A673 (cell line): ENCODE results near the gene TRIM52. TPM values are rescaled to one million over a fixed set of nuclear protein-coding genes. Genes with fewer than 3 reads are reported as not detected.

Experiments
- BruUV-seq: library from RNA; stranded (reverse); fragments of 400-500 nt; replicated peaks from 2 replicates; lab custom pipeline; 2021; lab: Mats Ljungman, UMichigan
- CTCF ChIA-PET: fragments of 300-600 bp; sonication (Branson Sonifier 250); formaldehyde crosslinking; loops from one replicate; lab custom pipeline; 2022; ENCODE audit warnings: antibody characterized with exemption; lab: Charles Lee
- POLR2A ChIA-PET: fragments of 300-600 bp; sonication (Branson Sonifier 250); formaldehyde crosslinking; loops from one replicate; lab custom pipeline; 2022; ENCODE audit warnings: antibody characterized with exemption; ENCODE audit not compliant: low non-redundant PET; lab: Charles Lee
- DNase-seq: peaks from one replicate; pipeline ENCODE4 v3.0.0-alpha.2; 2015; ENCODE audit warnings: low spot score
- H3K27ac ChIP-seq: fragments of 200-600 bp; sonication (generic); 2 replicates; pipeline ENCODE4 v1.5.1; 2016; ENCODE audit warnings: mixed run types, low read depth, mild to moderate bottlenecking, mixed read lengths, antibody characterized with exemption, low read length; ENCODE audit not compliant: poor library complexity, severe bottlenecking
- H3K27me3 ChIP-seq: fragments of 200-600 bp; sonication (generic); replicated peaks from 2 replicates; pipeline ENCODE4 v1.6.1; 2017; ENCODE audit warnings: mixed run types, low read depth, mild to moderate bottlenecking, mixed read lengths, antibody characterized with exemption, low read length; ENCODE audit not compliant: insufficient read depth, poor library complexity
- H3K36me3 ChIP-seq: fragments of 200-600 bp; sonication (generic); 2 replicates; pipeline ENCODE4 v1.6.1; 2016; ENCODE audit warnings: mixed run types, mild to moderate bottlenecking, mixed read lengths, antibody characterized with exemption, low read length; ENCODE audit not compliant: insufficient read depth, poor library complexity, severe bottlenecking
- H3K4me1 ChIP-seq: fragments of 200-600 bp; sonication (generic); 2 replicates; pipeline ENCODE4 v1.6.1; 2017; ENCODE audit warnings: mixed run types, mild to moderate bottlenecking, mixed read lengths, antibody characterized with exemption, low read length; ENCODE audit not compliant: insufficient read depth, poor library complexity, severe bottlenecking
- H3K4me3 ChIP-seq: fragments of 200-600 bp; sonication (generic); 2 replicates; pipeline ENCODE4 v1.5.1; 2016; ENCODE audit warnings: low read depth, mixed run types, mild to moderate bottlenecking, mixed read lengths, low read length; ENCODE audit not compliant: poor library complexity, severe bottlenecking
- H3K9me3 ChIP-seq: fragments of 200-600 bp; sonication (generic); 2 replicates; pipeline ENCODE4 v1.6.1; 2016; ENCODE audit warnings: mixed run types, low read depth, mild to moderate bottlenecking, mixed read lengths, antibody characterized with exemption, low read length; ENCODE audit not compliant: poor library complexity, severe bottlenecking
- CTCF ChIP-seq: fragments of 300-800, 200-600 bp; sonication (generic); conservative IDR thresholded peaks from 2 replicates; pipeline ENCODE4 v1.5.1; 2017; ENCODE audit warnings: low read depth, mild to moderate bottlenecking, antibody characterized with exemption, low read length, moderate library complexity, mixed read lengths
- EZH2 ChIP-seq: fragments of 200-600 bp; sonication (generic); IDR thresholded peaks from 2 replicates; pipeline ENCODE4 v1.6.1; 2017; ENCODE audit warnings: borderline replicate concordance, low read depth, mild to moderate bottlenecking, mixed read lengths, antibody characterized with exemption, low read length; ENCODE audit not compliant: poor library complexity, severe bottlenecking
- intact Hi-C: fragments of 100-400 bp; cut with micrococcal nuclease; formaldehyde crosslinking; loops from one replicate; pipeline ENCODE4 v1.10.0; 2022; ENCODE audit not compliant: unreplicated experiment
- total RNA-seq: library from RNA; stranded (reverse); gene quantifications from 2 replicates; pipeline ENCODE4 v1.2.3, GENCODE V29; 2021

The TRIM52 gene
- total RNA-seq, 1 experiment from 2014 or later: 7.3 TPM

DNA sequence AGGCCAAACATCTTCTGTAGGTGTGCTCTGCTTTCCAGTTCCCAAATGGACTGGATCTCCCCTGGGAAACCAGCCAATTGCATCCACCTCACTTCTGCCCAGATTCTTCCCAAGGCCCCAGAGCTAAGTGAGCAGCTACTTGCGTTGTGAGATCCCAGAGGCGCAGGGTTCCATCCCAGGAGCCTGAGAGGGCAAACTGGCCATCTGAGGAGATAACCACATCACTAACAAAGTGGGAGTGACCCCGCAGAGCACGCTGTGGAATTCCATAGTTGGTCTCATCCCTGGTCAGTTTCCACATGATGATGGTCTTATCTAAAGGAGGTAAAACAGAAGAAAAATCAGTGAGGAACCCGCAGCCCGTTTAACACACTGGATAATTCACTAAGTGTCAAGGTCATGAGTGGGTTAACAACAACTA lies 18.9 kb downstream of the TRIM52 start:
- Histone ChIP-seq H3K27me3 (no peaks in the 10 kb centered on the region), H3K4me3 (peak overlapping the region; percentile 78), H3K27ac (peak overlapping the region; percentile 96), H3K9me3 (no peaks in the 10 kb centered on the region), H3K4me1 (peaks cover 33% of the 10 kb centered on the region), H3K36me3 (peaks cover 60% of the 10 kb centered on the region)
- no TSS peak for BruUV-seq
- ChIA-PET POLR2A (no interaction called here), CTCF (no interaction called here)
- TF ChIP-seq EZH2 (no peak), CTCF (no peak)
- no peak for DNase-seq
- intact Hi-C loops: no loop called here

DNA sequence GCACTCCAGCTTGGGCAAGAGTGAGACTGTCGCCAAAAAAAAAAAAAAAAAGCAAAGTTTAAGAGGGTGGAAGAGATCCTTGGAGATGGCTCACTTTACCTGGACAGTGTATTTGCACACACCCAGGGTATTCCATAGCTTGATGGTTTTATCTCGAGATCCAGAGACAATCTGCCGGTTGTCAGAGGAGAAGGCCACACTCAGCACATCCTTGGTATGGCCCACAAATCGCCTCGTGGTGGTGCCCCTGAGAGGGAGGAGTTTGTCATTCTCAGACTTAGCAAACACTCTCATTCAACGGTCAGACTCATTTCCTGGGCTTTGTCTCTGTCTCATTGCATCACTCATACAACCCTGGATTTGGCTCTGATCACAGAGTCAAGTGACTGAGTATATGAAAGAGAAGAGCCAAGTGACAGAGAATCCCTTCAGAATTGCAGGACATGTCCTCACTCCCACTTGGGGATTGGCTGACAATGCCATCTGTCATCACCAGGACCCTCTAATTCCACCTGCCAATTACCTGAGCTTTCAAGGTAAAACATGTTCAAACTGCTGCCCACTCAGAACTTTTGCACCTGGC lies 19.5 kb downstream of the TRIM52 start:
- TF ChIP-seq EZH2: no peak
- no peak; the same call in 1 of the 2 replicates for TF ChIP-seq CTCF
- DNase-seq: peak; percentile 87
- POLR2A ChIA-PET: interaction anchor here (0.5 to 0.7 kb wide), 2 partner anchors 14 to 18 kb away, joined by 3 to 8 read pairs; partner anchors contain the start of gene TRIM41

GRCh38 chr5:181239062-181239663 lies 21.8 kb downstream of the TRIM52 start:
- H3K36me3 ChIP-seq: peaks cover 87% of the 10 kb centered on the region
- CTCF ChIA-PET: no interaction called here
- peaks cover 26% of the 10 kb centered on the region for H3K4me1 ChIP-seq
- TF ChIP-seq CTCF (no peak), EZH2 (no peak)
- no peaks in the 10 kb centered on the region for H3K9me3 ChIP-seq
- H3K4me3 ChIP-seq: no peak overlapping the region
- intact Hi-C loops: no loop called here
- DNase-seq: no peak
- H3K27me3 ChIP-seq: no peaks in the 10 kb centered on the region
- no TSS peak for BruUV-seq
- POLR2A ChIA-PET: no interaction called here
- no peak overlapping the region for H3K27ac ChIP-seq

More for the DNA sequence above, 19.5 kb downstream of the TRIM52 start:
- H3K4me3 ChIP-seq: peak overlapping the region; percentile 78
- no TSS peak for BruUV-seq
- H3K36me3 ChIP-seq: peaks cover 66% of the 10 kb centered on the region
- H3K4me1 ChIP-seq: peaks cover 33% of the 10 kb centered on the region
- CTCF ChIA-PET: no interaction called here
- H3K27me3 ChIP-seq: no peaks in the 10 kb centered on the region
- H3K27ac ChIP-seq: peak overlapping the region; percentile 96
- no peaks in the 10 kb centered on the region for H3K9me3 ChIP-seq
- intact Hi-C loops: no loop called here
